HG03469 (cell line): ENCODE measurements around the gene SSTR4.
"Not testable (repeated sequence)": the region's sequence is repeated elsewhere in the genome, so short reads cannot be mapped to it uniquely, and the experiment has no call there.

Experiments used
- ATAC-seq: cut with Tn5 transposase; IDR thresholded peaks from one replicate; pipeline ENCODE4 v1.9.1; 2021; ENCODE audit warnings: mild to moderate bottlenecking, moderate library complexity, moderate number of reproducible peaks; ENCODE audit not compliant: unreplicated experiment

SSTR4 gene

DNA sequence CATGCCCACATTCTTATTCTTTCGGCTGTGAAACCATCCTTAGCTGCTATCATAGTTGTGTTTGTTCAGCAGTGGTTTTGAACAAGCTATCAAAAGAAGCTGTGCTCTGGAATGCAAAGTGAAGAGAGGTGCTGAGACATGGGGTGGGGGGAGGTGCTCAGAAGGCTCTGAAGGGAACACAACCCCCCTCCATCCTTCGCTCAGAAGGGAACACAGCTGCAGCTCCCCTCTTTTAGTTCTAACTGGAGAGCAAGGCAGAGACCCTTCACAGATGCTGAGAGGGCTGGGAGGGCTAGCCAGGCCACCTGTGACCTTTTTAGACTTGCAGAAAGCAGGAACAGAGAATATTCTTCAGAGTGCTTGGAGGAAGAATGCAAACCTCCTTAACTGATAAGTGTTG lies 17.6 kb upstream of the SSTR4 start:
- ATAC-seq = no peak

DNA sequence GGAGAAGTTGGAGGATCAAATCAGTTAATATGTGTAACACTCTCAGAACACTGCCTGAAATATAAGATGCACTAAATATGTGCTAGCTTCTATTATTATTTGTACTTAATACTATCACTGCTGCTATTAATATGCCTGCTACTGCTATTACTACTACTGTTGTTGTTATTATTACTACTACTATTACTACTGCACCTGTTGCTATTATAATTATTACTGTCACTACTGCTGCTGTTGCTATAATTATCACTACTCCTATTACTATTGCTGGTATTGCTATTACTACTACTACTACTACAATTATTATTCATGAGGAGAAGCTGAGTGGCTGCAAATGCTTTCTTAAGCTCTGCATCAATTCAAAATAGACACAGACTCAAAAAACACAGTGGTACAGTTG lies 16.7 kb upstream of the SSTR4 start:
- ATAC-seq = no peak

DNA sequence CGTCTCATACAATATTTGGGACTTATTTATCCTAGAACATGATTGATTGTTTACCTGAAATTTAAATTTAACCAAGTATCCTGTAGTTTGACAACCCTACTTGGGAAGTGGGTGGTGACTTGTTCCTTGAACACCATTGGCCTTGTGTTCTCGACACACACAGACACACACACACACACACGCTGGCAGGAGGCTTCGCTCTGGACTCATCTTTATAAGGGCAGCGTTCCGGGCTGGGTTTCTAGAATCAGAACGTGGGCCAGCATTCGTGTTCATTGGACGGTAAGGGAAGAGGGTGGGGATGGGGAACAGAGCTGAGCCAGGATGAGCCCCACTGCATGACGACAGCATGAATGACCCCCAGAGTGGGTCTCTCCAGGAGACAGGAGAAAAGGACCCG lies 16.2 kb upstream of the SSTR4 start:
- ATAC-seq = no peak

DNA sequence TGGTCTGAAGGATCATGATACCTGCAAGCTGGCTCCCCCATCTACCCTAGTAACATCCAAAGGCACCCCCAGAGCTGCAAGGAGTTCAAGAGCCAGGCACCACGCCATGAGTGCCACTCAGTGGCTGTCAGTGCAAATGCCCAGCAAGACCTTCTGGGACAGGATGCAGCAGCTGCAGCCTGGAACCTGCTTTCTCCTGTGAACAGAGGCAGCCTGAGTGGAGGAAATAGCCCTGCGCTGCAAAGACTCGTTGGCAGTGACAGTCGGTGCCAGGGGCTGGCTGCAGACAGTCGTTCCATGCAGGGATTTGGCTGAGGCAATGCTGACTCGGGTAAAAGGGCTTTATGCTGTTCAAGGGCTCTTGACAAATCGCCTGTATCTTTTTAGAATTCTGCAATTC lies 15.7 kb upstream of the SSTR4 start:
- ATAC-seq = no peak

DNA sequence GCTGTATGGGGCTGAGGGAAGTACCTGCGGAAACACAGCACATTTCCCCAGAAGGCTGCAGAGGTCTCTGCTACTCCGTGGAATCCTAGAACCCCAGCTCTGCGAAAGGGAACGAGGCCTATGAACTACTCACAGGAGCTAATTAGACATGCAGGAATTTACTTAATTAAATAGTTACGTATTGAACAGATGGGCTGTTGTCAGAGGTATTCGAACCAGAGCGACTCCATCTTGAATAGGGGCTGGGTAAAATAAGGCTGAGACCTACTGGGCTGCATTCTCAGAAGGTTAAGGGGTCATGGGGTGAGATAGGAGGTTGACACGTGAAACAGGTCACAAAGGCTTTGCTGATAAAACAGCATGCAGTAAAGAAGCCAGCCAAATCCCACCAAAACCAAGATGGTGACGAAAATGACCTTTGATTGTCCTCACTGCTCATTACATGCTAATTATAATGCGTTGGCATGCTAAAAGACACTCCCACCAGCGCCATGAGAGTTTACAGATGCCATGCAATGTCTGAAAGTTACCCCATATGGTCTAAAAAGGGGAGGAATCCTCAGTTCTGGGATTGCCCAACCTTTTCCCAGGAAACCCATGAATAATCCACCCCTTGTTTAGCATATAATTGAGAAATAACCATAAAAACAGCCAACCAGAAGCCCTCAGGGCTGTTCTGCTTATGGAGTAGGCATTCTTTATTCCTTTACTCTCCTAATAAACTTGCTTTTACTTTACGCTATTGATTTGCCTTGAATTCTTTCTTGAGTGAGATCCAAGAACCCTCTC lies 14.7 kb upstream of the SSTR4 start:
- ATAC-seq = no peak

DNA sequence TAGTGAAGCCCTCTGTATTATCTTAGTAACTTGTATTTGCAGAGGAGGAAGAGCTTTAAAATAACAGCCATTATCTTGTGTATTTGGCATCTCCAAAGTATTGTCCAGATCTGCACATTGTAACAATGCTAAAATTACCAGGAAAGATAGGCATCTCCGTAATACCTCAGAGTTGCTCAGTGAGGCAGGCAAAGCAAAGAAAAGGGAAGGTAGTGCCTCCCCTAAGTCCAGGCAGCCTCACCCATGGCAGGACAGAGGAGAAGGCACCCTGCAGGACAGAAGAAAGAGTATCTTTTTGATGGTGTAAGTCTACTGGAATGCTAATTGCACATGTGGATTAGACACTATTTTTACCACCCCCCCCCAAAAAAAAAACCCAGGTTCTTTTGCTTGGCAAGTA lies 13.6 kb upstream of the SSTR4 start:
- no peak for ATAC-seq

DNA sequence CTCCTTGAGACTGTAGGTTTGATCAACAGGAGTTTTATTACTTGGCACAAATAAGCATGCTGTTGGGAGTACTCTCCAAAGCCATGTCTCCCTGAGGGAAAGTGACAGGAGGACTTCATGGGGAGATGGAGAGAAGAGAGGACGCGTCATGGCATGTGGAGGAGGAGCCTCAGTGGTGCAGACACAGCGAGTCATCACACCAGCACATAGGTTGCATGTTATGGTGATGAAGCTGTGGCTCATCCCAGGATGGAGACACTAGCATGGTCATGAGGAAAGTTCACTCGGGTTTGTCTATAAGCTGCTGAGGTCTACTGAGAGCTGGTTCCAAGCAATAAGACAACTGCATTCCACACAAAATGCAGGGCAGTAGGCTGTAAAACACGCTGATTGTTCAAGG lies 13.2 kb upstream of the SSTR4 start:
- no peak for ATAC-seq

DNA sequence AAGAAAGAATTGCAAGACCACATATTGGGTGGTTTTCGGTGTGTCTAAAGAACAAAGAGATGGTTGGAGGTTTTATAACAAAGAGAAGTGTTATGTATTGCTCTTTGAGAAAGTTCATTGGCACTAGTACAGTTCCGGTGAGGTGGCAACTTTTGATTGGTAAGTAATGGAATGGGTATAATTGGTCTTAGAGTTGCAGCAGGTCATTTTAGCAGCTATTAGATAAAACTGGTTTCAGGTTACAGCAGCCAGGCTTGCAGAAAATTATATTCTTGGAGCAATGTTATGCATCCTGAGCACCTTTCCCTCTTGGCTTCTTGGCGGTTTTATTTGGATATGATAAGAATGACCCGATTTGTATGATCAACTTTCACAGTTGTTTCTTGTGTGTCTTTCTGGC lies 12.3 kb upstream of the SSTR4 start:
- ATAC-seq = no peak

GRCh38 chr20:23023621-23024177 lies 11.4 kb upstream of the SSTR4 start:
- ATAC-seq = no peak

DNA sequence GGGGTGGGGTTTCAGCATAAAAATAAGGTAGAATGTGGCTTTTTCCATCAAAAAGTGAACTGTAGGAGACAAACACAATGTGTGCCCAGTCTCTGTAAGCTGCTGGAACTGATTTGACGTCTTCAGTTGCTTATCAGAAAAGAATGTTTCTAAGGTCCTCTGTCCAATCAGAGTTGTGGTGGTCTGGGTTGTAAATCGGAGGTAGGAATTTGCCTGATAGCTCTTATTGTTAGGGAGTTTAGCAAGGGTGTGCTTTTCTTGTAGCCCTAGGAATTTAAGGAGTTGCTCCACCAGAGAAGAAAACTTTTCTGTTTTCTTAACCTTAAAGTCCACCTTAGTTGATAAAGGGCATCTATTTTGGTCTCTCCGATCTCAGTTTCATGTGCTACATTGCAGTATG lies 10.4 kb upstream of the SSTR4 start:
- ATAC-seq = no peak

- not testable (repeated sequence) for ATAC-seq
These were observed 9.6 kb upstream of the SSTR4 start for GRCh38 chr20:23025503-23025902.

DNA sequence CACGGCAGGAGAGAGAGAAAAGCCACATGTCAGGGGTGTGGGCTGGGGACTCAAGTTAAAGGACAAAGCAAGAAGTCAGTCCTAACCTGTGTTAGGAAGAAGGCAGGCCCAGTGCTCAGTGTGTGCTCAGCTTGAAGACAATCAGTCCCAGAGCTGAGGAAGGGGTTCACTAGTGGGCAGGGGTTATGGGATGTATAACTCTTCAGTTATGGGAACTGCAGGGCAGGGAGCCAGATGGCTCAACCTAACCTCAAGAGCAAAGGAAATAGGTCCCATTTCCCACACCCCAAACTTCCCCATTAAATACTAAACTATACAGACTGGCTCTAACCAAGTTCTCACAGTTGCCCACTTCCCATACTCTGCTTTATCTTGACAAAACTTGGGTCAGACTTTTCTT lies 7.4 kb upstream of the SSTR4 start:
- no peak for ATAC-seq

GRCh38 chr20:23028392-23028791 lies 6.7 kb upstream of the SSTR4 start:
- no peak for ATAC-seq

DNA sequence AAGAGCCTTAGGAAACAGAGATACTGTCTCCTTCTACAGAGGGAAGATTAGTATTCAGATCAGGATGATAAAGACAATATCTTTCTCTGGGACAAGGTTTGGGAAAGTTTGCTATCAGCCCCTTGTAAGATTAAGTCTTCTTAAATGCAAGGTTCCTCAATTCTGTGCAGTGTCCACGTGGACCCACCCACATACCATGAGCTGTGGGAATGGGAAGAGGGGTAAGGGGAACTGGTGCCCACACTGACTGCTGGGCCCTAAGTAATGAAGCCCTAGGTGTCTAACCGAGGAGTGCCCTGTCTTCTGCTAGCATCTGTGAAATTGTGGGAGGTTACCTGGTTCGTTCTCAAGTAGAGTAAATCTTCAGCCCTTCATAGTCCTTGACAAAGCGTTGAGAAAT lies 5.8 kb upstream of the SSTR4 start:
- ATAC-seq = no peak

GRCh38 chr20:23031346-23031745 lies 3.8 kb upstream of the SSTR4 start:
- no peak for ATAC-seq

DNA sequence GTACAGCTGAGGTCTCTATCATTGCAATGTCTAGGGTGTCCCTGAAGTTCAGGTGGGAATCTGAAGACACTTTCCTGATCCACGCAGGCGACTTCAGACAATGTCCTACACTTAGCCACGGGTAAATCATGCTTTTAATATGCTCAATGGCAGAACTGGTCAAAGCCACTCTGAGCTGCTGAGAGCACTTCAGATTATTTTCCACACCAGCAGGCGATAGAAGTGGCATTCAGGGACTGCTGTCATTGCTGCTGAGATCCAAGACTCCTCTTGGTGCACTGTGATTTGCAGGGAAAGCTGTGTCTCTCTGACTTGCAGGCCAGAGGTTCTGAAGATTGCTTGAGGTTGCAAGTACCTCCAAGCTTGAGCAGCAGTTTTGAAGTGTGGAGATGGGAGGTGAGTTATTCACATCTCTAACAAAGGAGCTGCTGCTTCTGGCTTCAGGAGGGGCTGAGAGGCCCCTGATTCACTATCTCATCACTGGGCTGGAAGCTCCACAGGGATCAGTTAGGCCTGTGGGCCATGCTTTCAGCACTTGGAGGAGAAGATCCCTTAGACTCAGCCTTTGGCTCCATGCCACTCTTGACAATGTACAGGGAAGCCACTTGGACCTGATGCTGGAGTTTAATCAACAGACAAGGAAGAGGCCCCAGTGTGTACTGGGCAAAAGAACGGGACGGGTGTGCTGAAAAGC lies 2.9 kb upstream of the SSTR4 start:
- no peak for ATAC-seq

- no peak for ATAC-seq
These were observed 2.4 kb upstream of the SSTR4 start for GRCh38 chr20:23032750-23033078.

DNA sequence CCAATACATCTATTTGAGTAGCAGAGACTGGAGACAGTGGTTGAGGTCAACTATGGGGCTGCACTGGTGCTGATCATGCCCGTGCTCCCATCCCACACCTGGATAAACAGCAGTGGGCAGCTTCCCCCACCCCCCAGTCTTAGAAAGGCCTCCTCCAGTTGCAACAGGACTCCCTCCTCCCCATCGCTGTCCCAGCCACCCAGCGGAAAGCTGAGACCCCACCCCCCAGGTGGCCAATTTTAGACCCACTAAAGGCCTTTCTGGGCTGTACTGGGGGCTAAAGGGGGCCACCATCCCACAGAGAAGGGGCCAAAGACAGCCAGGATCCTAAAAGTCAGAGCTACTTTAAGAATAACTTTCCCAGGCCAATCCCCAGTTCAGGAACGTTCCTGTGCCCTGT lies 1.2 kb upstream of the SSTR4 start:
- no peak for ATAC-seq

- no peak for ATAC-seq
These were observed 619 bp downstream of the SSTR4 start for GRCh38 chr20:23035731-23036130.

- ATAC-seq = no peak
These were observed 1.3 kb downstream of the SSTR4 start for GRCh38 chr20:23036371-23036770.

- ATAC-seq = no peak
These were observed 1.9 kb downstream of the SSTR4 start for GRCh38 chr20:23037017-23037481.

DNA sequence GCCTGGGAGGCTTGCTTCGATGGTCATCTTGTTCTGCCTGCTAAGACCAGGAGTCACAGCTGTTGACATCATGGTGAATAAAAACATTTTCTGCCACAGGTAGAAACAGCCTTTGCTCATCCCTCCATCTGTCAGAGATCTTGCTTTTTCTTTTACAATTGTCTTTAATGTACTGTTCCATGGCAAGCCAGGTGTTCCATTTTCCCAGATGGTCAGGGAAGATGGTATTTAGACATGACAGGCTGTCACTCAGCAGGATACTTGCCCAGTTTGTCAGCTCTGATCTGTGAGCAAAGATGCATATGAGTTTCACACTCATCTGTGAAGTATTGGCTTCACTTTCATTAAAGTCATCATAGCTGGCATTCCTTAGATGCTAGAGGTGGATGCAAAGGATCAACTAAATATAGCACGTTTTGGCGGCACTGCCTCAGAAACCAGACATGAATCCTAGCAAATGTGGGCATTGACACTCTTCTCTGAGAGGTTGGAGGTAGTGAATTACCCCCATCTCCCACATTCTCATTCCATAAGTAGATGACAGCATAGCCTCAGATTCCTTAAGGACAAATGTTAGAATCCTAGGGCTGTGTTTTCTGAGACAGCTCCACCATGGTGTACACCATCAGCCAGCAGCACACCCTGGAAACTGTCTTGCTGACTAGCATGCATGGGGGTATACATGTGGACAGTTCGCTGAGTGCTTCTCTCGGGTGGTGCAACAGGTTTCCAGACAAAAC lies 4.2 kb downstream of the SSTR4 start:
- ATAC-seq = no peak
